DND-41 (cell line): ENCODE measurements around the gene SLC5A11.

ENCODE experiments used
- ATAC-seq: fragments of 200-7000 bp; cut with Tn5 transposase; 3 replicates; pipeline ENCODE4 v1.9.1; 2021; ENCODE audit warnings: low read depth; ENCODE audit not compliant: insufficient read depth
- DNase-seq: peaks from one replicate; pipeline ENCODE4 v3.0.0-alpha.2; 2020
- H2AFZ ChIP-seq: 2 replicates; pipeline ENCODE4 v1.6.0; 2012; ENCODE audit warnings: low read depth, low read length
- H3K27ac ChIP-seq: 2 replicates; pipeline ENCODE4 v1.5.1; 2012; ENCODE audit warnings: low read length, inconsistent platforms
- H3K27me3 ChIP-seq: fragments of 200-600 bp; sonication (generic); 2 replicates; pipeline ENCODE4 v1.6.0; 2012; ENCODE audit warnings: low read length, mild to moderate bottlenecking, inconsistent platforms; ENCODE audit not compliant: insufficient read depth, poor library complexity
- H3K36me3 ChIP-seq: 2 replicates; pipeline ENCODE4 v1.5.1; 2012; ENCODE audit warnings: low read length, inconsistent platforms; ENCODE audit not compliant: insufficient read depth
- H3K4me1 ChIP-seq: 2 replicates; pipeline ENCODE4 v1.5.1; 2012; ENCODE audit warnings: mild to moderate bottlenecking, low read length; ENCODE audit not compliant: insufficient read depth
- H3K4me2 ChIP-seq: 2 replicates; pipeline ENCODE4 v1.6.0; 2012; ENCODE audit warnings: mild to moderate bottlenecking, moderate library complexity, low read length, inconsistent platforms; ENCODE audit not compliant: insufficient read depth
- H3K4me3 ChIP-seq, 2 experiments: fragments of 200-600 bp in 1 of 2; shearing (Covaris generic) in 1 of 2; 2 replicates each; pipeline ENCODE4 v1.5.1; 2012 to 2016; ENCODE audit warnings: inconsistent platforms in 2 of 2, low read length in 2 of 2, mild to moderate bottlenecking in 2 of 2, low read depth in 1 of 2, moderate library complexity in 1 of 2
- H3K79me2 ChIP-seq: 2 replicates; pipeline ENCODE4 v1.6.0; 2012; ENCODE audit warnings: low read length, inconsistent platforms; ENCODE audit not compliant: insufficient read depth
- H3K9ac ChIP-seq: 2 replicates; pipeline ENCODE4 v1.6.0; 2012; ENCODE audit warnings: low read depth, mild to moderate bottlenecking, inconsistent platforms, low read length, moderate library complexity
- H3K9me3 ChIP-seq: 2 replicates; pipeline ENCODE4 v1.5.1; 2012; ENCODE audit warnings: low read length, moderate library complexity, mild to moderate bottlenecking, inconsistent platforms; ENCODE audit not compliant: insufficient read depth, severe bottlenecking
- H4K20me1 ChIP-seq: 2 replicates; pipeline ENCODE4 v1.6.0; 2012; ENCODE audit warnings: low read length; ENCODE audit not compliant: insufficient read depth
- EZH2 ChIP-seq: IDR thresholded peaks from 3 replicates; pipeline ENCODE4 v1.6.1; 2012; ENCODE audit warnings: borderline replicate concordance, low read depth, mild to moderate bottlenecking, moderate library complexity, low read length, inconsistent platforms; ENCODE audit not compliant: severe bottlenecking
- TF ChIP-seq, protein P1 (sequence below): IDR thresholded peaks from 2 replicates; pipeline ENCODE4 v1.5.1; 2012; ENCODE audit warnings: borderline replicate concordance, low read length, moderate library complexity, mild to moderate bottlenecking; ENCODE audit not compliant: poor library complexity, severe bottlenecking; ENCODE audit errors: extremely low read depth

Gene SLC5A11

DNA sequence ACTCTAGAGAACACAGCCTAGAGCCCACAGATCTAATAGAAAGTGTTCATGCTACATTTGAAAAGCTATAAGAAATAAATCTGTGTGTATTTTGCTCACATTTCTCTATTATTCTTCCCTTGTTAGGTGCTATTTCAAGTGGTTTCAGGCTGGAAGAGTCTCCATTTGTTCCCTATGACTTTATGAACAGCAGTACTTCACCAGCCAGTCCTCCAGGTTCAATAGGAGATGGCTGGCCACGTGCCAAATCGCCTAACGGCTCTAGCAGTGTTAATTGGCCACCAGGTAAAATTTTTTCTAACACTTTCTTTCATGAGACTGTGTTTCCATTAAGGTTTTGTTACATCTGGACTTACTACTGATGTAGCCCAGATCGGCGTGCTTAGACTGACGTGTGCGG, 30.7 kb upstream of the SLC5A11 start:
- no peak overlapping the region for H3K9ac ChIP-seq
- no peaks in the 10 kb centered on the region for H3K79me2 ChIP-seq
- no peaks in the 10 kb centered on the region; the same call in 1 of the 2 replicates for H4K20me1 ChIP-seq
- no peaks in the 10 kb centered on the region for H3K27me3 ChIP-seq
- H3K27ac ChIP-seq: no peak overlapping the region
- TF ChIP-seq, protein P1, sequence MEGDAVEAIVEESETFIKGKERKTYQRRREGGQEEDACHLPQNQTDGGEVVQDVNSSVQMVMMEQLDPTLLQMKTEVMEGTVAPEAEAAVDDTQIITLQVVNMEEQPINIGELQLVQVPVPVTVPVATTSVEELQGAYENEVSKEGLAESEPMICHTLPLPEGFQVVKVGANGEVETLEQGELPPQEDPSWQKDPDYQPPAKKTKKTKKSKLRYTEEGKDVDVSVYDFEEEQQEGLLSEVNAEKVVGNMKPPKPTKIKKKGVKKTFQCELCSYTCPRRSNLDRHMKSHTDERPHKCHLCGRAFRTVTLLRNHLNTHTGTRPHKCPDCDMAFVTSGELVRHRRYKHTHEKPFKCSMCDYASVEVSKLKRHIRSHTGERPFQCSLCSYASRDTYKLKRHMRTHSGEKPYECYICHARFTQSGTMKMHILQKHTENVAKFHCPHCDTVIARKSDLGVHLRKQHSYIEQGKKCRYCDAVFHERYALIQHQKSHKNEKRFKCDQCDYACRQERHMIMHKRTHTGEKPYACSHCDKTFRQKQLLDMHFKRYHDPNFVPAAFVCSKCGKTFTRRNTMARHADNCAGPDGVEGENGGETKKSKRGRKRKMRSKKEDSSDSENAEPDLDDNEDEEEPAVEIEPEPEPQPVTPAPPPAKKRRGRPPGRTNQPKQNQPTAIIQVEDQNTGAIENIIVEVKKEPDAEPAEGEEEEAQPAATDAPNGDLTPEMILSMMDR: no peak
- no peak for TF ChIP-seq EZH2
- no peaks in the 10 kb centered on the region for H3K4me1 ChIP-seq
- H3K4me2 ChIP-seq: no peak overlapping the region
- ATAC-seq: no peak
- H3K4me3 ChIP-seq: no peak overlapping the region
- no peak for DNase-seq
- no peak overlapping the region for H2AFZ ChIP-seq
- H3K36me3 ChIP-seq: peaks cover 94% of the 10 kb centered on the region
- no peaks in the 10 kb centered on the region for H3K9me3 ChIP-seq

DNA sequence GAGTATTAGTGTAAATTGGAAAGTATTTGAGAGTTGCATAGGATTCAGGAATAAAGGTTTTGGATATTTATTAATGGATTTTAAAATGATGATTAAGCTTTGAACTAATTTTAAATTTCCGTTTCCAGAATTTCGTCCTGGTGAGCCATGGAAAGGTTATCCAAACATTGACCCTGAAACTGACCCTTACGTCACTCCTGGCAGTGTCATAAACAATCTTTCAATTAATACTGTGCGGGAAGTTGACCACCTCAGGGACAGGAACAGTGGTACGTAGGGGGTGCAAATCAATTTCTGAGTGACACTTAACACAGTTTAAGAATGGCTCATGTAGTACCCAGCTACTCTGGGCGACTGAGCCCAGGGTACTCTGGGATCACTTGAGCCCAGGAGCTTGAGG, 29.1 kb upstream of the SLC5A11 start:
- DNase-seq: no peak

DNA sequence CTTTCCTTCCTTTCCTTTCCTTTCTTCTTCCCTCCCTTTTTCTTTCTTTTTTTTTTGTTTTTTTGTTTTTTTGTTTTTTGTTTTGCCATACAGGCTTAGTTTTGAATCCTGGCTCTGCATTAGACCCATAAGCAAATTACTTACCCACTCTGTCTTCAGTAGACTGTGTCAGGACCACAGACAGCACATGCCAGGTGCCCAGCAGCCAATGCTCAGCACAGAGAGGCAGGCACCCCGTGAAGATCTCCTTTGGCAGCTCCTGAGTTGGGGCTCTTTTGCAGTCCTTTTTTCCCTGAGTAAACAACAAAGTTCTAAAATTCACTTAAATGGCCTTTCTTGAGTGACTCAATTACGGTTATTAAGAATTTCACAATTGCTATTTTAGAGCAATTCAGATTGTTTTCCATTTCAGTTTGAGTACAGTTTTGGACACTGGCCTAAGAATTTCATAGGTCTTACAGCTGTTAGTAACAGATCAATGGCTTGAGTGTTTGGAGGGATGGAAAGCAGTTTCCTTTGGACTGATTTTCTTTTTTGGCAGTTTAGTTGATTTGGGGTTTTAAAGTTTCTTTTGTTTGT, 26.2 kb upstream of the SLC5A11 start:
- Histone ChIP-seq H3K9ac (no peak overlapping the region), H3K79me2 (no peaks in the 10 kb centered on the region), H3K4me3 (no peak overlapping the region), H3K27ac (no peak overlapping the region), H3K4me1 (no peaks in the 10 kb centered on the region), H3K27me3 (no peaks in the 10 kb centered on the region), H2AFZ (no peak overlapping the region), H3K9me3 (no peaks in the 10 kb centered on the region), H3K36me3 (peaks cover 95% of the 10 kb centered on the region), H4K20me1 (peaks cover 2% of the 10 kb centered on the region; the same call in 1 of the 2 replicates), H3K4me2 (no peak overlapping the region)
- ATAC-seq (no peak), DNase-seq (no peak)
- TF ChIP-seq, protein P1: no peak
- TF ChIP-seq EZH2: no peak

More for the DNA sequence above, 29.1 kb upstream of the SLC5A11 start:
- H3K27ac ChIP-seq: no peak overlapping the region
- no peak overlapping the region for H3K4me3 ChIP-seq
- H3K36me3 ChIP-seq: peaks cover 94% of the 10 kb centered on the region
- no peaks in the 10 kb centered on the region for H3K4me1 ChIP-seq
- H3K9ac ChIP-seq: no peak overlapping the region
- H4K20me1 ChIP-seq: no peaks in the 10 kb centered on the region; the same call in 1 of the 2 replicates
- no peaks in the 10 kb centered on the region for H3K79me2 ChIP-seq
- H3K9me3 ChIP-seq: no peaks in the 10 kb centered on the region
- ATAC-seq: no peak
- H2AFZ ChIP-seq: no peak overlapping the region
- TF ChIP-seq, protein P1: no peak
- no peak for TF ChIP-seq EZH2
- no peaks in the 10 kb centered on the region for H3K27me3 ChIP-seq
- H3K4me2 ChIP-seq: no peak overlapping the region
